HepG2 (cell line): ENCODE measurements around the gene PTAR1. TPM values are rescaled to one million over a fixed set of nuclear protein-coding genes. Genes with fewer than 3 reads are reported as not detected.

Source experiments
- CAMTA2 ChIP-seq: sonication (generic); formaldehyde crosslinking; IDR thresholded peaks from 2 replicates; pipeline ENCODE4 v1.4.0; 2020; ENCODE audit warnings: mild to moderate bottlenecking, missing genetic modification reagents, borderline replicate concordance
- CBX5 ChIP-seq: sonication (generic); formaldehyde crosslinking; IDR thresholded peaks from 2 replicates; pipeline ENCODE4 v1.4.0; 2020; ENCODE audit warnings: missing genetic modification reagents, borderline replicate concordance
- DPF2 ChIP-seq: sonication (generic); formaldehyde crosslinking; IDR thresholded peaks from 2 replicates; pipeline ENCODE4 v1.4.0; 2020; ENCODE audit warnings: mild to moderate bottlenecking, low read depth, missing genetic modification reagents, borderline replicate concordance
- EED ChIP-seq: sonication (generic); formaldehyde crosslinking; IDR thresholded peaks from 2 replicates; pipeline ENCODE4 v1.5.0; 2020; ENCODE audit warnings: mild to moderate bottlenecking, missing genetic modification reagents
- ELF3 ChIP-seq: IDR thresholded peaks from 2 replicates; pipeline ENCODE4 v1.6.1; 2016; ENCODE audit warnings: missing genetic modification reagents, missing compliant biosample characterization
- MAZ ChIP-seq, 2 experiments: sonication (generic) in 1 of 2; formaldehyde crosslinking in 1 of 2; IDR thresholded peaks; 2 replicates each; pipeline versions ENCODE4 v1.5.0 to v1.6.1; 2012 to 2020; ENCODE audit warnings: low read depth in 2 of 2, mild to moderate bottlenecking in 2 of 2, borderline replicate concordance in 1 of 2, improper control_type of control experiment in 1 of 2, low read length in 1 of 2, missing genetic modification reagents in 1 of 2, moderate library complexity in 1 of 2
- MEIS1 ChIP-seq: sonication (generic); formaldehyde crosslinking; IDR thresholded peaks from 2 replicates; pipeline ENCODE4 v1.9.0; 2021; ENCODE audit warnings: mild to moderate bottlenecking, missing genetic modification reagents, moderate library complexity, borderline replicate concordance
- MLXIP ChIP-seq: sonication (generic); formaldehyde crosslinking; IDR thresholded peaks from 2 replicates; pipeline ENCODE4 v1.9.0; 2021; ENCODE audit warnings: missing genetic modification reagents, borderline replicate concordance
- MTA1 ChIP-seq: sonication (generic); formaldehyde crosslinking; IDR thresholded peaks from 2 replicates; pipeline ENCODE4 v1.4.0; 2020; ENCODE audit warnings: missing genetic modification reagents, mild to moderate bottlenecking, borderline replicate concordance
- NPAS2 ChIP-seq: sonication (generic); formaldehyde crosslinking; IDR thresholded peaks from 2 replicates; pipeline ENCODE4 v1.8.0; 2022; ENCODE audit warnings: mild to moderate bottlenecking, missing genetic modification reagents, borderline replicate concordance
- PHF21A ChIP-seq: sonication (generic); formaldehyde crosslinking; IDR thresholded peaks from 2 replicates; pipeline ENCODE4 v1.5.0; 2020; ENCODE audit warnings: mild to moderate bottlenecking, missing genetic modification reagents
- PITX1 ChIP-seq: sonication (generic); formaldehyde crosslinking; IDR thresholded peaks from 2 replicates; pipeline ENCODE4 v1.5.1; 2020; ENCODE audit warnings: mild to moderate bottlenecking, missing genetic modification reagents
- RFX1 ChIP-seq: fragments of 450-650 bp; IDR thresholded peaks from 2 replicates; pipeline ENCODE4 v1.6.1; 2017
- ZFP36L2 ChIP-seq: sonication (generic); formaldehyde crosslinking; IDR thresholded peaks from 2 replicates; pipeline ENCODE4 v1.4.0; 2020; ENCODE audit warnings: missing genetic modification reagents
- ZNF101 ChIP-seq: sonication (generic); formaldehyde crosslinking; IDR thresholded peaks from 2 replicates; pipeline ENCODE4 v1.4.0; 2020; ENCODE audit warnings: mild to moderate bottlenecking, low read depth, missing genetic modification reagents, borderline replicate concordance
- ZNF441 ChIP-seq: sonication (generic); formaldehyde crosslinking; IDR thresholded peaks from 2 replicates; pipeline ENCODE4 v1.7.0; 2021; ENCODE audit warnings: missing genetic modification reagents, borderline replicate concordance
- ZNF563 ChIP-seq: sonication (generic); formaldehyde crosslinking; IDR thresholded peaks from 2 replicates; pipeline ENCODE4 v1.8.0; 2022; ENCODE audit warnings: mild to moderate bottlenecking, moderate library complexity, missing genetic modification reagents
- ZSCAN31 ChIP-seq: sonication (generic); formaldehyde crosslinking; IDR thresholded peaks from 2 replicates; pipeline ENCODE4 v1.5.0; 2020; ENCODE audit warnings: low read depth, mild to moderate bottlenecking, missing genetic modification reagents
- ZSCAN9 ChIP-seq: IDR thresholded peaks from 2 replicates; pipeline ENCODE4 v1.6.1; 2016; ENCODE audit warnings: borderline replicate concordance
- polyA plus RNA-seq, 8 experiments: library from polyadenylated mRNA; depleted of rRNA in 3 of 8; stranded (reverse) in 7 of 8; unstranded in 1 of 8; fragments of >200 nt; fragmentation: Illumina TruSeq in 4 of 8; extraction: Trizol in 4 of 8; gene quantifications; 2 replicates each; pipeline versions ENCODE4 v1.2.1 to v1.2.3, GENCODE V29; 2011 to 2016; ENCODE audit warnings: low read depth in 4 of 8, missing spikeins in 1 of 8, mixed read lengths in 1 of 8; ENCODE audit not compliant: insufficient read depth in 1 of 8
- total RNA-seq, 5 experiments: library from RNA; depleted of rRNA; stranded (reverse); fragments of >200 nt; fragmentation: Illumina TruSeq; extraction: Trizol; gene quantifications; 2 replicates each; pipeline ENCODE4 v1.2.3, GENCODE V29; 2016; ENCODE audit warnings: low read depth in 1 of 5
- TF ChIP-seq, protein P1 (sequence below): sonication (generic); formaldehyde crosslinking; IDR thresholded peaks from 2 replicates; pipeline ENCODE4 v1.4.0; 2020; ENCODE audit warnings: missing genetic modification reagents
- TF ChIP-seq, protein P2 (sequence below): sonication (generic); formaldehyde crosslinking; IDR thresholded peaks from 2 replicates; pipeline ENCODE4 v1.4.0; 2020; ENCODE audit warnings: mild to moderate bottlenecking, missing genetic modification reagents

The PTAR1 gene
- total and polyA plus RNA-seq, 2 of the 13 experiments (the other 11 are each of a cell fraction or from before 2014, with no cell fraction given) = 26.5 to 42.1 TPM

DNA sequence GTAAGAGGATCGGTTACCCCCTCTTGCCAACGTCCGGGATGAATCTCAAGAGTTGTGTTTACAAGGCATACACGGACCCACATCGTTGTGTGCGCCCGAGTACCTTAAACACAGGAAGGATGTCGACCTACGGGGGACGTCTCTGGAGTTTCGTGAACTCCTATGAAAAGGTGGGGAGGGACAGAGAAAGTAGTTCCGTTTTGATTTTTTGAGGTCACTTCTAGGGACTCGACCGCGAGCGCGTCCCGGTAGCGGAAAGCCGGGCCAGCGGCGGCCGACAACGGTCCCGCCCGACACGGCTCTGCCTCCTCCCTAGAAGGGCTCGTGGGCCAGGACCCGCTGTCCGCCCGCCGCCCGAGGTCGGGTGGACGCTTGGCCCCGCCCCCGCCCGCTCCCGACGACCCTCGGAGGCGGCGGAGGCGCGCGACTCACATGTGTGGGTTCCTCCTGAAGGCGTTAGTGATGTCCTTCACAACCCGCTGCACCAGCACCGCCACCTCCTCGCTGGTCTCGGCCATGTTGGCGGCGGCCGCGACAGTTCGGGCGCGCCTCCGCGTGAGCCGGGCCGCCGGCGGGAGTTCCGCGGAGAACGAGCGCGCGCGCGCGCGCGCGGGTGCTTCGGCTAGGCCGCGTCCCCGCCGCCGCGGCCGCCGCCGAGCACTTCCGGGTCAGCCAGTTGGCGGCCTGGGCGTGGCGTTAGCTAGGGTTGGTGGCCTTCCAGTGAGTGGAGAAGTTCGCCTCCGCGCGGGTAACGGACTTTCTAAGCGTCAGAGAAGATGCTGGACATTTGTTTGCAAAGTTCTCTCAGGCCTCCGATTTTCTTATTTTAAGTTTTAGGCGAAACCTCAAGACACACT is at the start of gene PTAR1 (continued):
- TF ChIP-seq, protein P1, sequence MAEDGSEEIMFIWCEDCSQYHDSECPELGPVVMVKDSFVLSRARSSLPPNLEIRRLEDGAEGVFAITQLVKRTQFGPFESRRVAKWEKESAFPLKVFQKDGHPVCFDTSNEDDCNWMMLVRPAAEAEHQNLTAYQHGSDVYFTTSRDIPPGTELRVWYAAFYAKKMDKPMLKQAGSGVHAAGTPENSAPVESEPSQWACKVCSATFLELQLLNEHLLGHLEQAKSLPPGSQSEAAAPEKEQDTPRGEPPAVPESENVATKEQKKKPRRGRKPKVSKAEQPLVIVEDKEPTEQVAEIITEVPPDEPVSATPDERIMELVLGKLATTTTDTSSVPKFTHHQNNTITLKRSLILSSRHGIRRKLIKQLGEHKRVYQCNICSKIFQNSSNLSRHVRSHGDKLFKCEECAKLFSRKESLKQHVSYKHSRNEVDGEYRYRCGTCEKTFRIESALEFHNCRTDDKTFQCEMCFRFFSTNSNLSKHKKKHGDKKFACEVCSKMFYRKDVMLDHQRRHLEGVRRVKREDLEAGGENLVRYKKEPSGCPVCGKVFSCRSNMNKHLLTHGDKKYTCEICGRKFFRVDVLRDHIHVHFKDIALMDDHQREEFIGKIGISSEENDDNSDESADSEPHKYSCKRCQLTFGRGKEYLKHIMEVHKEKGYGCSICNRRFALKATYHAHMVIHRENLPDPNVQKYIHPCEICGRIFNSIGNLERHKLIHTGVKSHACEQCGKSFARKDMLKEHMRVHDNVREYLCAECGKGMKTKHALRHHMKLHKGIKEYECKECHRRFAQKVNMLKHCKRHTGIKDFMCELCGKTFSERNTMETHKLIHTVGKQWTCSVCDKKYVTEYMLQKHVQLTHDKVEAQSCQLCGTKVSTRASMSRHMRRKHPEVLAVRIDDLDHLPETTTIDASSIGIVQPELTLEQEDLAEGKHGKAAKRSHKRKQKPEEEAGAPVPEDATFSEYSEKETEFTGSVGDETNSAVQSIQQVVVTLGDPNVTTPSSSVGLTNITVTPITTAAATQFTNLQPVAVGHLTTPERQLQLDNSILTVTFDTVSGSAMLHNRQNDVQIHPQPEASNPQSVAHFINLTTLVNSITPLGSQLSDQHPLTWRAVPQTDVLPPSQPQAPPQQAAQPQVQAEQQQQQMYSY (CRISPR knock-in tag) = no peak
- TF ChIP-seq RFX1 = no peak
- no peak for TF ChIP-seq CAMTA2 (CRISPR knock-in tag)
- TF ChIP-seq ZNF441 (CRISPR knock-in tag) = no peak; the same call in 1 of the 2 replicates
- 0 out of 2 replicates have a peak, but pooled peaks have one; percentile 3 for TF ChIP-seq MAZ (IDR thresholded peaks at IDR 0.05; ENCODE audit: borderline replicate concordance, low read depth, low read length)
- TF ChIP-seq MAZ (CRISPR knock-in tag; IDR thresholded peaks at IDR 0.05; ENCODE audit: low read depth) = no peak
- TF ChIP-seq PITX1 (CRISPR knock-in tag) = no peak; the same call in 1 of the 2 replicates
- no peak for TF ChIP-seq PHF21A (CRISPR knock-in tag)
- no peak; the same call in 1 of the 2 replicates for TF ChIP-seq ZSCAN9 (CRISPR knock-in tag)
- TF ChIP-seq ZNF563 (CRISPR knock-in tag) = peak; percentile 53; the same call in 1 of the 2 replicates
- TF ChIP-seq ELF3 (CRISPR knock-in tag) = no peak
- no peak for TF ChIP-seq CBX5 (CRISPR knock-in tag)
- TF ChIP-seq ZFP36L2 (CRISPR knock-in tag) = no peak
- no peak for TF ChIP-seq ZSCAN31 (CRISPR knock-in tag)
- peak; percentile 41; the same call in 1 of the 2 replicates for TF ChIP-seq MTA1 (CRISPR knock-in tag)
- TF ChIP-seq, protein P2, sequence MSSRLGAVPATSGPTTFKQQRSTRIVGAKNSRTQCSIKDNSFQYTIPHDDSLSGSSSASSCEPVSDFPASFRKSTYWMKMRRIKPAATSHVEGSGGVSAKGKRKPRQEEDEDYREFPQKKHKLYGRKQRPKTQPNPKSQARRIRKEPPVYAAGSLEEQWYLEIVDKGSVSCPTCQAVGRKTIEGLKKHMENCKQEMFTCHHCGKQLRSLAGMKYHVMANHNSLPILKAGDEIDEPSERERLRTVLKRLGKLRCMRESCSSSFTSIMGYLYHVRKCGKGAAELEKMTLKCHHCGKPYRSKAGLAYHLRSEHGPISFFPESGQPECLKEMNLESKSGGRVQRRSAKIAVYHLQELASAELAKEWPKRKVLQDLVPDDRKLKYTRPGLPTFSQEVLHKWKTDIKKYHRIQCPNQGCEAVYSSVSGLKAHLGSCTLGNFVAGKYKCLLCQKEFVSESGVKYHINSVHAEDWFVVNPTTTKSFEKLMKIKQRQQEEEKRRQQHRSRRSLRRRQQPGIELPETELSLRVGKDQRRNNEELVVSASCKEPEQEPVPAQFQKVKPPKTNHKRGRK = no peak
- no peak for TF ChIP-seq MLXIP (CRISPR knock-in tag)
- no peak for TF ChIP-seq MEIS1 (CRISPR knock-in tag)
- TF ChIP-seq NPAS2 (CRISPR knock-in tag) = no peak
- no peak for TF ChIP-seq EED
- no peak for TF ChIP-seq ZNF101 (CRISPR knock-in tag)
- TF ChIP-seq DPF2 (CRISPR knock-in tag) = no peak
